Left ventricle myocardium superior (tissue), 1 donor: Measurements from ENCODE around the gene ZSCAN5B. TPM values are rescaled to one million over a fixed set of nuclear protein-coding genes. Genes with fewer than 3 reads are reported as not detected.
A peak's percentile ranks its signal among the peaks of the same experiment; 100 is the strongest.
"Not testable (repeated sequence)": the region's sequence is repeated elsewhere in the genome, so short reads cannot be mapped to it uniquely, and the experiment has no call there.

Experiments
- ATAC-seq: fragments of 200-7000 bp; cut with Tn5 transposase; one replicate; pipeline ENCODE4 v1.9.1; 2020; ENCODE audit warnings: mild to moderate bottlenecking, moderate library complexity
- DNase-seq: peaks from one replicate; pipeline ENCODE4 v3.0.0-alpha.2; 2020
- intact Hi-C: fragments of 100-400 bp; cut with micrococcal nuclease; formaldehyde crosslinking; loops from one replicate; pipeline ENCODE4 v1.11.0; 2022
- total RNA-seq: library from RNA; stranded (reverse); fragmentation: NEBNext Ultra II Directional; extraction: Animal tissue kit (Norgen Biotek cat#: 25700); gene quantifications from one replicate; pipeline ENCODE4 v1.2.1, GENCODE V29; 2021
- donor health status: DM: no; HTN: yes; CAD: no; lungs with severe emphysema.

The ZSCAN5B gene
- total RNA-seq, 1 donor from 2014 or later, result not detected

DNA sequence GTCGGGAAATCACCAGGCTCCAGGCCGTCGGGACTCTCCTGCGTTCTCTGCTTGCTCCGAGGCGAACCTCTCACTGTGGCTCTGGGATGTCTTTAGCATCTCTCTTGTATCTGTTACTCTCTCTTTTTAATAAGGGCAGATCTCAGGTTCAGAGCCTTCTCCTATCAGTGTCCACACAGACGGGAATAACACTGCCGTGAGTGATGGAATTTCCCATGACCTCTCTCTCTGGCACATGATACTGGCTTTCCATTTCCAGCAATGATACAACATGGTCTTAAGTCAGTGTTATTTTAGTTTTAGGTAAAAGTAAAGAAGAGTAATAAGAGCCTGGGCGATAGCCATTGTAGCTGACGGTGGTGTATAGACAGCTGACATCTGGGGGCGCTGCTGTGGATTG is 47.2 kb downstream of the ZSCAN5B start:
- DNase-seq (no peak), ATAC-seq (peak; percentile 76)
- intact Hi-C loops, result loop anchor here (10.0 kb wide), 1 partner anchor 66 kb away; no protein-coding TSS in a partner anchor

- DNase-seq (no peak), ATAC-seq (no peak)
- intact Hi-C loops, result loop anchor here (10.0 kb wide), 1 partner anchor 65 kb away; no protein-coding TSS in a partner anchor
Measured at GRCh38 chr19:56149656-56150038, 47.9 kb downstream of the ZSCAN5B start.

DNA sequence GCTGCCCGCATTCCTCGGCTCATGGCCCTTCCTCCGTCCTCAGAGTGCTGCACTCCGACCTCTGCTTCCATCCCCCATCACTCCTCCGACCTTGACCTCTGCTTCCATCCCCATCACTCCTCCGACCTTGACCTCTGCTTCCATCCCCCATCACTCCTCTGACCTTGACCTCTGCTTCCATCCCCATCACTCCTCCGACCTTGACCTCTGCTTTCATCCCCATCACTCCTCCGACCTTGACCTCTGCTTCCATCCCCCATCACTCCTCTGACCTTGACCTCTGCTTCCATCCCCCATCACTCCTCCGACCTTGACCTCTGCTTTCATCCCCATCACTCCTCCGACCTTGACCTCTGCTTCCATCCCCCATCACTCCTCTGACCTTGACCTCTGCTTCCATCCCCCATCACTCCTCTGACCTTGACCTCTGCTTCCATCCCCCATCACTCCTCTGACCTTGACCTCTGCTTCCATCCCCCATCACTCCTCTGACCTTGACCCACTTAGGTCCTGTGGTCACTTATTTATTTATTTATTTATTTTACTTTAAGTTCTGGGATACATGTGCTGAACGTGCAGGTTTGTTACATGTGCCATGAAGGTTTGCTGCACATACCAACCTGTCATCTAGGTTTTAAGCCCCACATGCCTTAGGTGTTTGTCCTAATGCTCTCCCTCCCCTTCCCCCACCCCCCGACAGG is 48.5 kb downstream of the ZSCAN5B start:
- DNase-seq, ATAC-seq, intact Hi-C loops: not testable (repeated sequence)

GRCh38 chr19:56148096-56148495 is 49.5 kb downstream of the ZSCAN5B start:
- DNase-seq (no peak), ATAC-seq (no peak)
- intact Hi-C loops, result no loop called here

DNA sequence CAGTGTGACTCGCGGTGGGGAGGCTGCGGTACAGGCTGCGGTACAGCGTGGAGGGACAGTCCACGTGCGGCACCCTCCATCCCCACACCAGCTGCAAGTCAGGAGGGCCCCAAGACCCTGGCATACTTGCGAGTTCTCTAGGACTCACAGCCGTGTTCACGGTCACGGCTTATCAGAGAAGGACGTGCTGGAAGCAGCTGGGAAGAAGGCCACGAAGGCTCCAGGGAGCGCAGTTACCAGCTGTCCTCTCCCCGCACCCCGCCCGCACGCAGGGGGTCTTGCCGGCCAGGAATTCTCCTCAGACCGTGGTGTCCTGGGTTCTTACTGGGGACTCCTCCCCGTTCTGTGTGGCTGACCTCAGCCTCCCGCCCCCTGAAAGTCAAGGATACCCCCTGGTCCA is 50.3 kb downstream of the ZSCAN5B start:
- DNase-seq (no peak), ATAC-seq (no peak)
- intact Hi-C loops, result no loop called here

- intact Hi-C loops, result no loop called here
- ATAC-seq (no peak), DNase-seq (no peak)
Measured at GRCh38 chr19:56146904-56147303, 50.7 kb downstream of the ZSCAN5B start.

- intact Hi-C loops, result no loop called here
- DNase-seq (no peak), ATAC-seq (no peak)
Measured at GRCh38 chr19:56145698-56146097, 51.9 kb downstream of the ZSCAN5B start.

GRCh38 chr19:56144831-56145230 is 52.8 kb downstream of the ZSCAN5B start:
- ATAC-seq (no peak), DNase-seq (no peak)
- intact Hi-C loops, result no loop called here

- ATAC-seq (no peak), DNase-seq (no peak)
- intact Hi-C loops, result no loop called here
Measured at GRCh38 chr19:56144376-56144775, 53.2 kb downstream of the ZSCAN5B start.

- ATAC-seq (no peak), DNase-seq (no peak)
- intact Hi-C loops, result no loop called here
Measured at GRCh38 chr19:56142897-56143434, 54.6 kb downstream of the ZSCAN5B start.

DNA sequence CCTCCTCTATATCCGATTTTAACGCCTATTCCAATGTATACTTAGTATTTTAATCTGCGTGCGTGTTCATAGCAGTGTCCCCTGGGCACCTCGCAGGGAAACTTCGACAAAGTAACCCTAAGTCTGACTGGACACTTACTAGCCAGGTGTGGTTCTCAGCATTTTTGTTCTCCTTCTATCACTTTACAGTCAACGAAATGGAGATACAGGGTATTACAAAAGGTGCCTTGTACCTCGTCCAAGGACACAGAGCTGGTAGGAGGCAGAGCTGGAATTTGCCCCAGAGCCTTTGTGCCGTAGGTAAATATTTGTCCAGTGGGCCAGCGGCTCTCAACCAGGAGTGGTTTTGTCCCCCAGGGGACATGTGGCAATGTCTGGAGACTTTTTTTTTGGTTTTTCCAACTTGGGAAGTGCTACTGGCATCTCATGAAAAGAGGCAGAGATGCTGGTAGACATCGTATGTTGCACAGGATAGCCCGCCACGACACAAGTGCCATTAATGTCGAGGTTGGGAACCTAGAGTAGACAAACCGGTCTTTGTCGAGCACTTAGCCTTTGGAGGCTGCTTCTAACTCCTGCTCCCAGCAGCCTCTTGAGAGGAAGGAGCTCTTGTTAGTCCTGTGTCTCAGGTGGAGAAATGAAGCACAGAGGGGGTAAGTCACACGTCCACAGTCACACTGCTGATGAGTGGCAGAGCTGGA is 55.3 kb downstream of the ZSCAN5B start:
- intact Hi-C loops, result no loop called here
- ATAC-seq, result no peak
- DNase-seq, result no peak

- ATAC-seq (no peak), DNase-seq (no peak)
- intact Hi-C loops, result no loop called here
Measured at GRCh38 chr19:56141417-56141993, 56.1 kb downstream of the ZSCAN5B start.

GRCh38 chr19:56140583-56141416 is 56.8 kb downstream of the ZSCAN5B start, which contains the start of gene ZNF444:
Gene ZNF444 (plus strand): TSS chr19:56141287. CDS start chr19:56146912, 5,625 bp downstream.
- intact Hi-C loops, result no loop called here

GRCh38 chr19:56139847-56140582 is 57.6 kb downstream of the ZSCAN5B start:
- intact Hi-C loops, result no loop called here
- ATAC-seq (no peak), DNase-seq (no peak)

More at GRCh38 chr19:56140583-56141416, 56.8 kb downstream of the ZSCAN5B start, which contains the start of gene ZNF444:
- peak; percentile 95 for ATAC-seq
- DNase-seq, result peak; percentile 97

Other genes starting within 250 kb of the ZSCAN5B start
- gene NLRP8, start 250.0 kb downstream of the ZSCAN5B start, total RNA-seq, result not detected
- not detected for gene NLRP5, start 211.0 kb downstream of the ZSCAN5B start, total RNA-seq
- 33.8 TPM for gene ZNF787, start 76.5 kb downstream of the ZSCAN5B start, total RNA-seq
- gene ZNF444, start 56.5 kb downstream of the ZSCAN5B start, total RNA-seq, result 23.9 TPM
- gene GALP, start 21.8 kb downstream of the ZSCAN5B start, total RNA-seq, result not detected
- gene ZSCAN5C, start 4.5 kb upstream of the ZSCAN5B start, total RNA-seq, result not detected
- not detected for gene EDDM13, start 75.0 kb upstream of the ZSCAN5B start, total RNA-seq
- 18.4 TPM for gene ZSCAN5A, start 117.1 kb upstream of the ZSCAN5B start, total RNA-seq
- 5.5 TPM for gene ZNF582, start 195.8 kb upstream of the ZSCAN5B start, total RNA-seq
- 5.3 TPM for gene ZNF583, start 206.5 kb upstream of the ZSCAN5B start, total RNA-seq